Small intestine (tissue), 7 donors: Measurements from ENCODE around the gene TSFM. TPM values are rescaled to one million over a fixed set of nuclear protein-coding genes. Genes with fewer than 3 reads are reported as not detected.

Experiments used
- DNase-seq, 2 donors: peaks; one replicate each; pipeline versions ENCODE4 v3.0.0 to v3.0.0-alpha.2; 2013
- FAIRE-seq: peaks from 2 replicates; lab custom pipeline; 2012; peaks lifted over from hg19 to GRCh38; lab: Jason Lieb, UNC
- H3K27ac ChIP-seq, 3 donors: one replicate each; pipeline ENCODE4 v1.5.1; 2013; ENCODE audit warnings: low read length in 2 of 3, mild to moderate bottlenecking in 2 of 3, control low read depth in 1 of 3, inconsistent platforms in 1 of 3, low read depth in 1 of 3, moderate library complexity in 1 of 3
- H3K27me3 ChIP-seq, 3 donors: one replicate each; pipeline ENCODE4 v1.6.1; 2013; ENCODE audit warnings: low read length in 3 of 3, inconsistent platforms in 1 of 3; ENCODE audit not compliant: control insufficient read depth in 3 of 3, insufficient read depth in 3 of 3
- H3K36me3 ChIP-seq, 3 donors: one replicate each; pipeline ENCODE4 v1.6.1; 2013; ENCODE audit warnings: low read length in 3 of 3, inconsistent platforms in 1 of 3, low read depth in 1 of 3, mild to moderate bottlenecking in 1 of 3, moderate library complexity in 1 of 3; ENCODE audit not compliant: control insufficient read depth in 3 of 3, insufficient read depth in 2 of 3
- H3K4me1 ChIP-seq, 3 donors: one replicate each; pipeline ENCODE4 v1.6.1; 2013; ENCODE audit warnings: low read length in 2 of 3, inconsistent platforms in 1 of 3, low read depth in 1 of 3, mild to moderate bottlenecking in 1 of 3, moderate library complexity in 1 of 3; ENCODE audit not compliant: control insufficient read depth in 3 of 3, insufficient read depth in 2 of 3
- H3K4me3 ChIP-seq, 3 donors: one replicate each; pipeline ENCODE4 v1.5.1; 2013; ENCODE audit warnings: low read length in 3 of 3, control low read depth in 1 of 3, inconsistent platforms in 1 of 3, low read depth in 1 of 3, mild to moderate bottlenecking in 1 of 3, moderate library complexity in 1 of 3
- H3K9me3 ChIP-seq, 2 donors: one replicate each; pipeline ENCODE4 v1.6.1; 2013; ENCODE audit warnings: low read depth in 1 of 2, low read length in 1 of 2; ENCODE audit not compliant: control insufficient read depth in 2 of 2, insufficient read depth in 1 of 2
- WGBS, 3 donors: extraction: QIAGEN DNeasy Blood & Tissue Kit; methylation state at CpG; one replicate each; pipeline ENCODE4 v1.1.7; 2013; 5-methylcytosine and 5-hydroxymethylcytosine counted together
- polyA plus RNA-seq, 4 donors: library from polyadenylated mRNA; stranded (reverse) in 3 of 4; unstranded in 1 of 4; fragments of 200-250 nt in 3 of 4; fragments of 120-200 nt in 1 of 4; gene quantifications; one replicate each; pipeline versions ENCODE4 v1.2.1 to v1.2.3, GENCODE V29; 2013
- donor health status: healthy with polysubstance abuse.
- donor health status: control.
- donor health status: control.
- donor health status: Bipolar disorder and iron deficiency.
- donor health status: healthy.

Gene TSFM
- polyA plus RNA-seq, 4 donors, result 22.4 to 52.4 (median 35.4) TPM

DNA sequence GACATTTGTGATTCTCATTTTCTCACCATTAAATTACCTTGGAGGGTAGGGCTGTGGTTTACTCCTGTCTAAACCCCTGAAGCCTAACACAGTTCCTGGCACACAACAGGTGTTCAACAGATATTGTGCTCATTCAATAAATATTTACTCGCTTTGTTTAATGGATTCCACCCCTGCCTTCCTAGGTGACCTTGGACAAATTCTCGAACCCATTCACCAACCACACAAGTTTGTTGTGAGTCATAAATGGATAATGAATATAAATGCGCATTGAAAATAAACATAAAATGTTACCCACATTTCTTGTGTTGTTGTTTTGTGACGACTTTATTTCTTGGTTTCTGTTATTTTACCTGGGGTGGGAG lies 362 bp upstream of the TSFM start:
- Histone ChIP-seq H3K4me3 (peak overlapping the region in 1 of 3 donors; percentile 99), H3K4me1 (peaks cover 0 to 7% (median 2%) of the 10 kb centered on the region in 3 donors), H3K27ac (no peak overlapping the region), H3K9me3 (no peaks in the 10 kb centered on the region), H3K36me3 (peaks cover 5 to 23% (median 7%) of the 10 kb centered on the region in 3 donors), H3K27me3 (no peaks in the 10 kb centered on the region)
- WGBS, 3 donors, result 8 to 21% (median 13%) methylated on average over 4 of the region's 4 CpGs
- no peak for FAIRE-seq
- DNase-seq, result no peak

DNA sequence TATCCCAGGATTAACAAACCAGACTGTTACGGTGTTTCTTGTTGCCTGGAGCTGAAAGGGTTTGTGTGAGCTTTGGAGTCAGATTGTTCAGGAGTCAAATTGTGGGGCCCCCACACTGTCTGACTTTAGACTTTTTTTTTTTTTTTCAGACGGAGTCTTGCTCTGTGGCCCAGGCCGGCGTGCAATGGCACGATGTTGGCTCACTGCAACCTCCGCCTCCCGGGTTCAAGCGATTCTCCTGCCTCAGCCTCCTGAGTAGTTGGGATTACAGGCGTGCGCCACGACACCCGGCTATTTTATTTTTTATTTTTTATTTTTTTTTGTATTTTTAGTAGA lies 847 bp downstream of the TSFM start:
- Histone ChIP-seq H3K4me3 (peak overlapping the region; percentile 64 to 99 (median 67)), H3K4me1 (peaks cover 0 to 7% (median 2%) of the 10 kb centered on the region in 3 donors), H3K36me3 (peaks cover 5 to 27% (median 9%) of the 10 kb centered on the region in 3 donors), H3K27ac (no peak overlapping the region), H3K9me3 (no peaks in the 10 kb centered on the region), H3K27me3 (no peaks in the 10 kb centered on the region)
- 79 to 84% (median 81%) methylated on average over 12 of the region's 12 CpGs for WGBS, 3 donors
- FAIRE-seq (no peak), DNase-seq (no peak)

DNA sequence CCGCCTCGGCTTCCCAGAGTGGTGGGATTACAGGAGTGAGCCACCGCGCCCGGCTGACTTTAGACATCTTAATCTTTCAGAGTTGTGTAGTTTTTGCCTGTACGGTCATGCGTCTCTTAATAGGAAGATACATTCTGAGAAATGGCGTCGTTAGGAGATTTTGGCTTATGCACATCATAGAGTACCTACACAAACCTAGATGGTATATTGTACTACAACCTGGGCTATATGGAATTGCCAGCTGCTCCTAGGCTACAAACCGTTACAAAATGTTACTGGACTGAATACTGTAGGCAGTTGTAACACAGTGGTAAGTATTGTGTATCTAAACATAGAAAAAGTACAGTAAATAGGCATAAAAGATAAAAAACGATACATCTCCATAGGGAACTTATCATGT lies 1.3 kb downstream of the TSFM start:
- WGBS, 3 donors, result 88 to 94% (median 93%) methylated on average over 11 of the region's 11 CpGs
- H3K27ac ChIP-seq, result no peak overlapping the region
- FAIRE-seq (no peak), DNase-seq (no peak)
- H3K4me1 ChIP-seq, result peaks cover 0 to 7% (median 2%) of the 10 kb centered on the region in 3 donors
- H3K9me3 ChIP-seq, result no peaks in the 10 kb centered on the region
- no peaks in the 10 kb centered on the region for H3K27me3 ChIP-seq
- peaks cover 5 to 30% (median 9%) of the 10 kb centered on the region in 3 donors for H3K36me3 ChIP-seq
- H3K4me3 ChIP-seq, result no peak overlapping the region

DNA sequence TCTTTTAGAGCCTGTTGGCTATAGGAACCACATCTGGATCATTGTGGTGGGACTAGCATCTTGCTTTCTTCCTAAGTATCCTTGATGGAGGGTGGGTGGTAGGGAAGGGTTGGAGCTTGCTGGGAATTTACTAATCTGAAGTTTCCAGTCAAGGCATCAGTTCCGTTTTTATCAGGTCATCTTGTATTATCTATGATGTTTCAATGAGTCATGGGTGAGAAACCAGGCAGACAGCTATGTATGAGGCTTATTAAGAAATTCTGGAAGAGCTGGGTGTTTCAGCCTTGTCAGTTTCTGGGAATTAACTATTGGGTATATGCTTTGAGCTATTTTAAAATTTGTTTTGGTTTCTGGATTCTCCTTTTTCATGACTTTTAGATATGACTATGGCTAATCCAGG lies 11.3 kb downstream of the TSFM start:
- WGBS, 3 donors, result 16 to 36% (median 31%) methylated on average over 1 of the region's 1 CpG
- Histone ChIP-seq H3K27ac (no peak overlapping the region), H3K4me3 (no peak overlapping the region), H3K27me3 (no peaks in the 10 kb centered on the region), H3K4me1 (no peaks in the 10 kb centered on the region), H3K36me3 (peaks cover 12 to 43% (median 15%) of the 10 kb centered on the region in 3 donors), H3K9me3 (no peaks in the 10 kb centered on the region)
- no peak for DNase-seq
- FAIRE-seq, result no peak

DNA sequence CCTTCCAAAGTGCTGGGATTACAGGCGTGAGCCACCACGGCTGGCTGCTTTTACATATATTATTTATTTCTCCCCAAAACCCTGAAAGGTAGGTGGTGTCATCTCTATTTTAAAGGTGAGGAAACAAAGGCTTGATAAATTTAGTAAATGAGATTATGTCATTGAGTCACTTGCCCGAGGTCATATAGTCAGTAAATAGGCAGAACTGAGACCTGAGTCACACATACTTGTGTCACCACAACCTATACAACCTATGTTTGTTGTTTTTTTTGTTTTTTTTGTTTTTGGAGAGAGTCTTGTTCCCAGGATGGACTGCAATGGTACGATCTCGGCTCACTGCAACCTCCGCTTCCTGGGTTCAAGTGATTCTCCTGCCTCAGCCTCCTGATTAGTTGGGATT lies 12.8 kb downstream of the TSFM start:
- 92 to 95% (median 93%) methylated on average over 6 of the region's 6 CpGs for WGBS, 3 donors
- H3K27ac ChIP-seq, result no peak overlapping the region
- H3K36me3 ChIP-seq, result peaks cover 12 to 36% (median 22%) of the 10 kb centered on the region in 3 donors
- DNase-seq, result no peak
- H3K4me3 ChIP-seq, result no peak overlapping the region
- no peaks in the 10 kb centered on the region for H3K4me1 ChIP-seq
- FAIRE-seq, result no peak
- H3K9me3 ChIP-seq, result no peaks in the 10 kb centered on the region
- no peaks in the 10 kb centered on the region for H3K27me3 ChIP-seq

DNA sequence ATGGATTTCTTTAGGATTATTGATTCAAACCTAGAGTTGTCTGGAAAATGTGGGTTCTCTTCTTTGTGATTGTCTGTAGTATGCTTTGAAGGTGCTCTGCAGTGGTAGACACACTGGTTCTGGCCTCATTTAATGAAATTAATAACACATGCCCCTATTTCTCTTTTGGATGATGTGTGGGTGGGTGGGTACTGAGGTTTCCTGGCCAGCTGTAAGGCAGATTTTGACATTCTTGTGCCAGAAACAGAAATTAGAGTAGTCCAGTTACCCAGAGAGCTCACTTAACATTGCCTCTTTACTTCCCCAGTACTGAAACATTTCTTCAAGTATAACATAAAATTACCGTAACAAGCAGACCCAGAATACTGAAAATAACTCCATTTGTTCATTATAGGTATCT lies 14.4 kb downstream of the TSFM start:
- Histone ChIP-seq H3K27me3 (no peaks in the 10 kb centered on the region), H3K36me3 (peaks cover 13 to 36% (median 23%) of the 10 kb centered on the region in 3 donors), H3K9me3 (no peaks in the 10 kb centered on the region), H3K4me1 (no peaks in the 10 kb centered on the region), H3K4me3 (no peak overlapping the region), H3K27ac (no peak overlapping the region)
- FAIRE-seq (no peak), DNase-seq (no peak)
- WGBS, 3 donors, result 96 to 100% (median 97%) methylated on average over 1 of the region's 1 CpG

DNA sequence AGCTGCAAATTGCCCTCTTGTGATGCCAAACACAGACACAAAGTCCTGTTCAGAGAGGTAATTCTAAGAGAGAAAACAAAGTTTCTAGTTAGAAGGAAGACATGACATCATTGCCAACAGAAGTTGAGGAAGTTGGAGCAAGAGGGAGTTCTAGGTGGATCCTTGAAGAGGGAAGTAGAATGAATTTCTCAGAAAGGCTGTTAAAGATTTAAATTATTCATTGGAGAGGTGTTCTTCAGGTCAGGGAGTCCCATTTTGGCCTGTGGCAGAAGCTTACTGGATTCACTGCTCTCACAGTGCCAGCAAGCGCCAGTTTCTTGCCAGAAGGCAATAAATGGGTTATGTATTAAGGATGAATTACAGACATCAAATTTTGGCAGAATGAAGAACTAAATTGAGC lies 15.3 kb downstream of the TSFM start:
- no peak overlapping the region for H3K27ac ChIP-seq
- WGBS, 3 donors, result 86 to 100% (median 95%) methylated on average over 1 of the region's 1 CpG
- no peak for FAIRE-seq

DNA sequence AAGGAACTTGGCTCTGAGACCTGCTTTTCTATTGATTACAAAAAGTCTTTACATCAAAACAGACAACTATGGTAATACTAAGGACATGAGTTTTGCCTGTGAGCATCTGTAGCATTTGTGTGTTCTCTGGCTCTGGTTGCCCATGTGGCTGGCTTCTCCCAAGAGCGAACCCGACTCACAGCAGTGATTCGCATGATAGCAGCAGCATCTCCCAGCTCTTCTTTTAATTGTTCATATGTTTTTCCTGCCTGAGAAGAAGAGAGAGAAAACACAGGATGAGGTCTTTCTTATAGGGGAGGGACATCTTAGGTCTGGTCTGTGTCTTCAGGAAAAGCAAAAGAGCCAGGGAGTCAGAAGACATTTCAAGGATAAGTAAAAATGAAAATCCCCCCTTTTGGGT lies 18.4 kb downstream of the TSFM start:
- no peak overlapping the region for H3K27ac ChIP-seq
- H3K9me3 ChIP-seq, result no peaks in the 10 kb centered on the region
- no peak for DNase-seq
- H3K27me3 ChIP-seq, result no peaks in the 10 kb centered on the region
- WGBS, 3 donors, result 93 to 100% (median 94%) methylated on average over 3 of the region's 3 CpGs
- no peak overlapping the region for H3K4me3 ChIP-seq
- H3K4me1 ChIP-seq, result no peaks in the 10 kb centered on the region
- no peak for FAIRE-seq
- H3K36me3 ChIP-seq, result peaks cover 9 to 33% (median 20%) of the 10 kb centered on the region in 3 donors

More for the DNA sequence above, 15.3 kb downstream of the TSFM start:
- Histone ChIP-seq H3K4me1 (no peaks in the 10 kb centered on the region), H3K27me3 (no peaks in the 10 kb centered on the region), H3K36me3 (peaks cover 12 to 34% (median 24%) of the 10 kb centered on the region in 3 donors), H3K9me3 (no peaks in the 10 kb centered on the region), H3K4me3 (no peak overlapping the region)
- DNase-seq, result no peak

DNA sequence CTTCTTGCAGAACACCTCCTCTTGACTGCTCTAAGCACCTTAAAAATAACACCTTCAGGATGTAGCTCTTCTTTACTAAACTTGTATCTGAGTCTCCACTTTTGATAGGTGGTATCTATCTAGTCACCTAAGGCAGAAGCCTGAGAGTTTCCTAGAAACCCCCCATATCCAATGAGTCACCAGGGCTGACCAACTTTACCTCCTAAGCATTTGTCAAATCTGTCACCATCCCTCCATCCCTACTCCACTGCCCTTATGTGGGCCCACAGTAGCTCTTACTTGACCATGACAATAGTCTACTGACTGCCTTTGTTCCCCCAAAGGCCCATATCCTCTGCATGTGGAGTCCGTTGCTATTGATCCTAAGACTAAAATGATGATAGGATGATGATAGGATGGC lies 20.0 kb downstream of the TSFM start:
- Histone ChIP-seq H3K4me3 (no peak overlapping the region), H3K9me3 (no peaks in the 10 kb centered on the region), H3K36me3 (peaks cover 2 to 41% (median 16%) of the 10 kb centered on the region in 3 donors), H3K27ac (no peak overlapping the region), H3K27me3 (no peaks in the 10 kb centered on the region), H3K4me1 (no peaks in the 10 kb centered on the region)
- WGBS, 3 donors, result 93 to 97% (median 95%) methylated on average over 1 of the region's 1 CpG
- no peak for DNase-seq
- no peak for FAIRE-seq
